ENCODE data around the gene MRM3.
"Not testable (repeated sequence)": the region's sequence is repeated elsewhere in the genome, so short reads cannot be mapped to it uniquely, and the experiment has no call there.

The MRM3 gene

GRCh38 chr17:834136-834535, 52.0 kb downstream of the MRM3 start:
- Histone ChIP-seq H3K9me3 (no peaks in the 10 kb centered on the region), H3K4me1 (no peaks in the 10 kb centered on the region), H3K27me3 (no peaks in the 10 kb centered on the region), H3K4me3 (ENCODE audit: low read depth, low read length) (no peak overlapping the region), H3K36me3 (no peaks in the 10 kb centered on the region)
- DNase-seq, result no peak
- TF ChIP-seq CTCF (IDR thresholded peaks at IDR 0.05; ENCODE audit: low read depth, low read length), result no peak

GRCh38 chr17:835263-835662, 53.1 kb downstream of the MRM3 start:
- no peak overlapping the region for H3K4me3 ChIP-seq (ENCODE audit: low read depth, low read length)
- no peak for DNase-seq
- TF ChIP-seq CTCF (IDR thresholded peaks at IDR 0.05; ENCODE audit: low read depth, low read length), result no peak
- H3K9me3 ChIP-seq, result no peaks in the 10 kb centered on the region
- no peaks in the 10 kb centered on the region for H3K36me3 ChIP-seq
- H3K27me3 ChIP-seq, result no peaks in the 10 kb centered on the region
- H3K4me1 ChIP-seq, result no peaks in the 10 kb centered on the region

DNA sequence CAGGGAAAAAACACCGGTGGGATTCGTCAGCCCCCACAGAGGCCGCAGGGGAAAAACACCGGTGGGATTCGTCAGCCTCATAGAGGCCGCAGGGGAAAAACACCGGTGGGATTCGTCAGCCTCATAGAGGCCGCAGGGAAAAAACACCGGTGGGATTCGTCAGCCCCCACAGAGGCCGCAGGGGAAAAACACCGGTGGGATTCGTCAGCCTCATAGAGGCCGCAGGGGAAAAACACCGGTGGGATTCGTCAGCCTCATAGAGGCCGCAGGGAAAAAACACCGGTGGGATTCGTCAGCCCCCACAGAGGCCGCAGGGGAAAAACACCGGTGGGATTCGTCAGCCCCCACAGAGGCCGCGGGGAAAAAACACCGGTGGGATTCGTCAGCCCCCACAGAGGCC, 53.6 kb downstream of the MRM3 start:
- not testable (repeated sequence) for H3K27me3 ChIP-seq; H3K36me3 ChIP-seq; H3K9me3 ChIP-seq; H3K4me3 ChIP-seq (ENCODE audit: low read depth, low read length); DNase-seq; H3K4me1 ChIP-seq

DNA sequence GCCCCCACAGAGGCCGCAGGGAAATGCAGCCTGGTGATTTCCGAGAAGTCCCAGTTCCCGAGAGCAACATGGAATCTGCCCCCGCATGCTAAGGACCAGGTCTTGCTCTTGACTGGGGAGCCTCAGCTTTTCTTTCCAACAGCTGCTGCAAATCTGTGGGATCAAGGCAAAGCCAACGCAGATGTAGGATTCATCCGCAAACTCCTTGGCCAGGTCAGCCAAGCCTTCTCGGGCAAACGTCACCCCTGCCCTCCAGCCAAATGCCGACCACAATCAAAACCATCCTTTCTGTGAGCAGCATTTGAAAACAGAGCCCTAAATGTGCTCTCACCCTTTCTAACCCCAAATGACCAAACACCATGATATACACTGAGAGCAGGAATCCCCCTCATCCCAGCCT, 54.0 kb downstream of the MRM3 start:
- no peaks in the 10 kb centered on the region for H3K27me3 ChIP-seq
- no peak for TF ChIP-seq CTCF (IDR thresholded peaks at IDR 0.05; ENCODE audit: low read depth, low read length)
- DNase-seq, result no peak

DNA sequence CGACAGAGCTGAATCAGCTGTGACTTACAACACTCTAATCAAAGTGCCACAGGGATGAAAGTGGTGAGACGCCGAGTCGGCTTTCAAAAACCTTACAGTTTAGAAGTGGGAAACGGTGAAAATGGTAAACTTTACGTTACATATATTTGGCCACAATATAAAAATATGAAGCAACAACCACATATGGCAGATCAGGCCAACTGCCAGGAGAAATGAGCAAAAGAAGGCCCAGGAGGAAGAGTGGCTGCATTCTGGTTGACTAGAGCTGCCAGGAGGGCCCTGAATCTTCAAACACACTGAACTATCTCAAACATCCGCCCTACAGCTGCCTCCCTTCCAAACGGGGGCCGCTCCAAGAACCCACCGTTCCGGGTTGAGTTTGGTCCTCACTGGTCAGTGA, 56.3 kb downstream of the MRM3 start:
- Histone ChIP-seq H3K27me3 (no peaks in the 10 kb centered on the region), H3K4me1 (no peaks in the 10 kb centered on the region), H3K9me3 (no peaks in the 10 kb centered on the region), H3K36me3 (no peaks in the 10 kb centered on the region), H3K4me3 (ENCODE audit: low read depth, low read length) (no peak overlapping the region)
- TF ChIP-seq CTCF (IDR thresholded peaks at IDR 0.05; ENCODE audit: low read depth, low read length), result no peak
- DNase-seq, result no peak

More for the DNA sequence above, 54.0 kb downstream of the MRM3 start:
- Histone ChIP-seq H3K9me3 (no peaks in the 10 kb centered on the region), H3K4me3 (ENCODE audit: low read depth, low read length) (no peak overlapping the region), H3K4me1 (no peaks in the 10 kb centered on the region), H3K36me3 (no peaks in the 10 kb centered on the region)

GRCh38 chr17:841313-841712, 59.2 kb downstream of the MRM3 start:
- no peak for TF ChIP-seq CTCF (IDR thresholded peaks at IDR 0.05; ENCODE audit: low read depth, low read length)
- no peak for DNase-seq
- no peaks in the 10 kb centered on the region for H3K27me3 ChIP-seq
- H3K4me3 ChIP-seq (ENCODE audit: low read depth, low read length), result no peak overlapping the region
- H3K4me1 ChIP-seq, result no peaks in the 10 kb centered on the region
- no peaks in the 10 kb centered on the region for H3K36me3 ChIP-seq
- no peaks in the 10 kb centered on the region for H3K9me3 ChIP-seq
